ENCODE results near the gene DISC1. TPM values are rescaled to one million over a fixed set of nuclear protein-coding genes. Genes with fewer than 3 reads are reported as not detected.

DISC1 gene
- total and polyA plus RNA-seq, 8 donors = 0.42 to 6.6 (median 1.5) TPM

DNA sequence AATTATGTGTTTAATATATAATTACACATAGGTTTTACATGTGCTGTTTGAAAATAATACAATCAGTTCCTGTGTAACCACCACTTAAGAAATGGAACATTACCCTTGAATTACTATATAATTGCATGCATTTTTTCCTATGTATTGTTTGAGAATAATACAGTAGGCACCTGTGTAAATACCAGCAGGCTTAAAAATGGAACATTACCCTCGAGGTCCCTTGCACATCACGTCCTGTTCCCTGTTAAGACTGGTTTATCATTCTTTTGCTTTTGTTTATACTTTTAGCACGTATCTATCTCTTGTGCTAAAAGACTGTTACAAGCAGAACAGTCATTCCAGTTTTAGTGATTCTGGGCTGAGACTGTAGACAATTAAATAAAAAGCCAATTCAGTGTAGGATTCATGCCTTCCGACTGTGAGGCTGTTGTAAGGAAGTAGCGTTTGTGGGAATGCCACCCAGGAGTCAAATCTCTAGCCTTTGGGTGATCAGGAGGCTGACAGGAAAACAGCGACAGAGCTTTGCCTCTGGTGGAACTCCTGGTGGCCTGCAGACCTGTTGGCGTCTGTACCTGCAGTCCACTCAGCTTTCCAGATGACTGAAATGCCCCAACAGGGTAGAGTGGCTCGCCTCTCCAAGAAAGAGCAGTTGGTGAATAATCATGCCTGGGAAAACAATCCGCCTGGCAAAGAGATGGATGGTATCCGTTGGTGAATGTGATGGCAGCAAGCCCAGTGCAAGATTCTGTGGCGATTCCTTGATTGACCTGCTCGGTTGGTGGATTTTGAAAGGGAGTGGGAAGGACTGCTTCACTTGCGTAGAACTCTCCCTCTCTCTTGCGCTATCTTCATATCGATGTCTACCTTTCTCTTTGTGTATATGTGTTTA, 58.0 kb downstream of the DISC1 start:
- 77 to 82% methylated on average over 15 of the region's 15 CpGs for WGBS, 2 donors
- no peaks in the 10 kb centered on the region for H3K4me1 ChIP-seq
- TF ChIP-seq CTCF (IDR thresholded peaks at IDR 0.05) = no peak
- FAIRE-seq (no peak), DNase-seq (no peak), ATAC-seq (no peak)
- no peaks in the 10 kb centered on the region for H3K27me3 ChIP-seq
- H3K4me3 ChIP-seq = no peak overlapping the region
- H3K27ac ChIP-seq = no peak overlapping the region
- no peaks in the 10 kb centered on the region for H3K9me3 ChIP-seq
- H3K36me3 ChIP-seq = no peaks in the 10 kb centered on the region
- intact Hi-C loops (cut with DNase I) = no loop called here

GRCh38 chr1:231686384-231686783, 59.8 kb downstream of the DISC1 start:
- Histone ChIP-seq H3K9me3 (no peaks in the 10 kb centered on the region), H3K27ac (no peak overlapping the region), H3K36me3 (no peaks in the 10 kb centered on the region), H3K27me3 (no peaks in the 10 kb centered on the region), H3K4me1 (no peaks in the 10 kb centered on the region), H3K4me3 (no peak overlapping the region)
- 87 to 94% methylated on average over 4 of the region's 4 CpGs for WGBS, 2 donors
- intact Hi-C loops (cut with DNase I) = no loop called here
- FAIRE-seq (no peak), ATAC-seq (no peak), DNase-seq (no peak)
- TF ChIP-seq CTCF (IDR thresholded peaks at IDR 0.05) = no peak

DNA sequence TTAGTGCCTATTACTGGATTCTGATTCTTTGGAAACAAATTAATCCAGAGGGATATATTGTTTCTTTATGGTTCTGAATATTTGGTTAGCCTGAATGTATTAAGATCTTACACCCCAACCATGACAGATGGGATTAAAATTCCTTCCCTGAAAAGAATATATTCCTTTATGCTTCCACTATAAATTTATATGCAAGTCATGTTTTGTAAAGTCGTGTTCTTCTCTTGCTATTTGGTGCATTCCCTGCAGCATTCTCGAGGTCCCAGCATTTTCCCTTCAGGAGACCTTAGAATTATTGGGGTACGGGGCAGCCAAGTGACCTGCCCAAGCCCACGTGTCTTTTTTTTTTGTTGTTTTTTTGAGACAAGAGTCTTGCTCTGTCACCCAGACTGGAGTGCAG, 62.4 kb downstream of the DISC1 start:
- Histone ChIP-seq H3K36me3 (no peaks in the 10 kb centered on the region), H3K9me3 (no peaks in the 10 kb centered on the region), H3K4me1 (no peaks in the 10 kb centered on the region), H3K4me3 (no peak overlapping the region), H3K27me3 (no peaks in the 10 kb centered on the region), H3K27ac (no peak overlapping the region)
- DNase-seq (no peak), FAIRE-seq (no peak), ATAC-seq (no peak)
- TF ChIP-seq CTCF (IDR thresholded peaks at IDR 0.05) = no peak
- WGBS, 2 donors = 70 to 84% methylated on average over 4 of the region's 4 CpGs
- intact Hi-C loops (cut with DNase I) = no loop called here

- intact Hi-C loops (cut with DNase I) = no loop called here
- no peak for FAIRE-seq
- WGBS, 2 donors = 58 to 61% methylated on average over 9 of the region's 9 CpGs
- Histone ChIP-seq H3K9me3 (no peaks in the 10 kb centered on the region), H3K27ac (no peak overlapping the region), H3K4me1 (no peaks in the 10 kb centered on the region), H3K27me3 (no peaks in the 10 kb centered on the region), H3K4me3 (no peak overlapping the region), H3K36me3 (no peaks in the 10 kb centered on the region)
- no peak for ATAC-seq
- DNase-seq = no peak
- TF ChIP-seq CTCF (IDR thresholded peaks at IDR 0.05) = no peak
Observed at GRCh38 chr1:231690059-231690458, 63.5 kb downstream of the DISC1 start.

DNA sequence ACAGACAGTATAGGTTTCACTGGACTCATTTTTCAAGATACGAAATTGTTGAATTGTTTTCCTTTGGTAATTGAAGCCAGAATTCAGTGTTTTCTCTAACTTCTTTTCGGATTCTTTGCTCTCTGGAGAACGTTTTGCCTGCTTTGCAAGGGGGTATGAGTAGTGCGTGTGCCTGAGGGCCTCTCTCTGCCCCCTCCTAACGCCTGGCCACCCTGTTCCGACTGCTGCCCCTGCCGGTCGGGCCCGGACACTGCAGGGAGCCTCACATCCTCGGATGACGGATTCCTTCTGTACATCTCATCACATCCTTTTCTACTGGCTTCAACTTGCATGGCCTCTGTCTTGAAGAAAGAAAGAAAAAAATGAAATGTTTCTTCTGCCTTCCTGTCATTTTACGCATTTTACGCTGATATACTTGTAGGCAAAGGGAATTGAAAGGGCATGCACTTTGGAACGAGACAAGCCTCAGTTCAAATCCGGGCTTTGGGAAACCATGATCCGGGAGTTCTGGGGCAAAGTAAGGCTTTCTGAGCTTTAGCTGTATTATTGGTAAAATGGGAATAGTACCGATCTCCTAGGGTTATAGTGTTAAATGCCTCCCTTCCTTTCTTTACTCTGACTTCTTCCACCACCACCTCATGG, 65.1 kb downstream of the DISC1 start:
- no peaks in the 10 kb centered on the region for H3K4me1 ChIP-seq
- 58 to 60% methylated on average over 17 of the region's 17 CpGs for WGBS, 2 donors
- no peaks in the 10 kb centered on the region for H3K27me3 ChIP-seq
- TF ChIP-seq CTCF (IDR thresholded peaks at IDR 0.05) = peak in 2 of 4 donors; percentile 22 to 40
- no peak overlapping the region for H3K27ac ChIP-seq
- DNase-seq (no peak), FAIRE-seq (no peak), ATAC-seq (peak in 1 of 4 donors; percentile 53)
- intact Hi-C loops (cut with DNase I) = no loop called here
- H3K4me3 ChIP-seq = no peak overlapping the region
- H3K9me3 ChIP-seq = no peaks in the 10 kb centered on the region
- H3K36me3 ChIP-seq = no peaks in the 10 kb centered on the region
